SK-N-SH (cell line): ENCODE results near the gene CASP5. TPM values are rescaled to one million over a fixed set of nuclear protein-coding genes. Genes with fewer than 3 reads are reported as not detected.

Source experiments
- CTCF ChIA-PET: fragments of 300-600, 350-600 bp; formaldehyde crosslinking; extraction: SDS; loops from one replicate; lab custom pipeline; 2021; lab: Yijun Ruan, JAX
- POLR2A ChIA-PET: fragments of 350-600 bp; sonication (Branson Sonifier 250); formaldehyde crosslinking; extraction: SDS; loops from one replicate; lab custom pipeline; 2020; ENCODE audit warnings: antibody characterized with exemption, inconsistent platforms; lab: Yijun Ruan, JAX
- DNase-seq: peaks from one replicate; pipeline ENCODE4 v3.0.0; 2012
- H2AFZ ChIP-seq: fragments of 200-600 bp; sonication (generic); 2 replicates; pipeline ENCODE4 v1.8.1; 2016; ENCODE audit warnings: antibody characterized with exemption, mild to moderate bottlenecking, low read depth
- H3F3A ChIP-seq: fragments of 200-600 bp; sonication (generic); replicated peaks from 2 replicates; pipeline ENCODE3; 2016; ENCODE audit warnings: antibody characterized with exemption, mild to moderate bottlenecking; ENCODE audit not compliant: insufficient read depth
- H3K27ac ChIP-seq, 2 experiments: fragments of 200-500 bp in 1 of 2; fragments of 200-600 bp in 1 of 2; sonication (Bioruptor generic) in 1 of 2; sonication (generic), shearing (Covaris generic) in 1 of 2; 2 replicates each; pipeline versions ENCODE4 v1.5.1 to v1.6.1; 2014 to 2016; ENCODE audit warnings: low read depth in 2 of 2, inconsistent platforms in 1 of 2, low read length in 1 of 2, mild to moderate bottlenecking in 1 of 2, mixed read lengths in 1 of 2
- H3K27me3 ChIP-seq: fragments of 200-600 bp; sonication (generic), shearing (Covaris generic); 2 replicates; pipeline ENCODE4 v1.6.1; 2016; ENCODE audit warnings: mixed run types; ENCODE audit not compliant: insufficient read depth
- H3K36me3 ChIP-seq, 2 experiments: fragments of 200-500 bp in 1 of 2; fragments of 200-600 bp in 1 of 2; sonication (Bioruptor generic) in 1 of 2; sonication (generic) in 1 of 2; replicated peaks in 1 of 2; 2 replicates each; pipeline versions ENCODE3 to v1.5.1; 2014 to 2016; ENCODE audit warnings: low read length in 1 of 2, mild to moderate bottlenecking in 1 of 2; ENCODE audit not compliant: insufficient read depth in 2 of 2, control insufficient read depth in 1 of 2
- H3K4me1 ChIP-seq, 2 experiments: fragments of 200-500 bp in 1 of 2; fragments of 200-600 bp in 1 of 2; sonication (Bioruptor generic) in 1 of 2; sonication (generic), shearing (Covaris generic) in 1 of 2; 2 replicates each; pipeline versions ENCODE4 v1.5.1 to v1.6.1; 2014 to 2016; ENCODE audit warnings: low read depth in 1 of 2, low read length in 1 of 2, mixed run types in 1 of 2; ENCODE audit not compliant: insufficient read depth in 2 of 2, control insufficient read depth in 1 of 2
- H3K4me2 ChIP-seq: fragments of 200-600 bp; sonication (generic), shearing (Covaris generic); 2 replicates; pipeline ENCODE4 v1.6.1; 2017; ENCODE audit warnings: mixed run types
- H3K4me3 ChIP-seq, 2 experiments: fragments of 200-500 bp in 1 of 2; fragments of 200-600 bp in 1 of 2; sonication (Bioruptor generic) in 1 of 2; sonication (generic), shearing (Covaris generic) in 1 of 2; 2 replicates each; pipeline versions ENCODE4 v1.5.1 to v1.8.1; 2014 to 2016; ENCODE audit warnings: low read depth in 2 of 2, inconsistent platforms in 1 of 2, low read length in 1 of 2, mild to moderate bottlenecking in 1 of 2, mixed read lengths in 1 of 2, moderate library complexity in 1 of 2
- H3K79me2 ChIP-seq: fragments of 200-600 bp; sonication (generic); 2 replicates; pipeline ENCODE4 v1.8.1; 2017; ENCODE audit warnings: mild to moderate bottlenecking; ENCODE audit not compliant: insufficient read depth
- H3K9ac ChIP-seq: fragments of 200-600 bp; sonication (generic); 2 replicates; pipeline ENCODE4 v1.6.1; 2017; ENCODE audit warnings: mixed run types
- H3K9me2 ChIP-seq: fragments of 200-600 bp; sonication (generic); 2 replicates; pipeline ENCODE4 v1.6.1; 2017; ENCODE audit warnings: mixed run types
- H3K9me3 ChIP-seq: fragments of 200-600 bp; sonication (generic); 2 replicates; pipeline ENCODE4 v1.6.1; 2017; ENCODE audit warnings: mixed run types, mild to moderate bottlenecking, moderate library complexity
- H4K20me1 ChIP-seq: fragments of 200-600 bp; sonication (generic); 2 replicates; pipeline ENCODE4 v1.6.1; 2017; ENCODE audit warnings: mild to moderate bottlenecking, mixed run types; ENCODE audit not compliant: insufficient read depth
- CHD2 ChIP-seq: fragments of 150-350 bp; IDR thresholded peaks from 2 replicates; pipeline ENCODE4 v1.6.1; 2018; ENCODE audit warnings: low read length; ENCODE audit not compliant: partially characterized antibody
- CTCF ChIP-seq: fragments of 200-600 bp; sonication (generic); IDR thresholded peaks from 2 replicates; pipeline ENCODE4 v1.6.1; 2017; ENCODE audit warnings: antibody characterized with exemption, mild to moderate bottlenecking, moderate library complexity
- ELF1 ChIP-seq: IDR thresholded peaks from 2 replicates; pipeline ENCODE4 v1.4.0; 2012
- FOSL2 ChIP-seq: IDR thresholded peaks from 2 replicates; pipeline ENCODE4 v1.4.0; 2012; ENCODE audit warnings: low read depth, mild to moderate bottlenecking, moderate library complexity, borderline replicate concordance
- GATA2 ChIP-seq: sonication (generic); formaldehyde crosslinking; IDR thresholded peaks from 2 replicates; pipeline ENCODE4 v1.5.0; 2020; ENCODE audit warnings: mild to moderate bottlenecking, missing genetic modification reagents
- MAX ChIP-seq: IDR thresholded peaks from 2 replicates; pipeline ENCODE4 v1.4.0; 2012; ENCODE audit warnings: low read depth
- MEF2A ChIP-seq: IDR thresholded peaks from 2 replicates; pipeline ENCODE4 v1.4.0; 2012; ENCODE audit warnings: low read depth, borderline replicate concordance
- MXI1 ChIP-seq: IDR thresholded peaks from 2 replicates; pipeline ENCODE4 v1.6.1; 2012; ENCODE audit warnings: mild to moderate bottlenecking, low read depth, low read length, improper control_type of control experiment
- NRF1 ChIP-seq: IDR thresholded peaks from 2 replicates; pipeline ENCODE4 v1.6.1; 2012; ENCODE audit warnings: low read depth, mild to moderate bottlenecking, low read length
- PBX3 ChIP-seq: IDR thresholded peaks from 2 replicates; pipeline ENCODE4; 2012
- POLR2AphosphoS5 ChIP-seq: IDR thresholded peaks from 2 replicates; pipeline ENCODE4 v1.6.1; 2012; ENCODE audit warnings: low read depth, low read length
- REST ChIP-seq: IDR thresholded peaks from 2 replicates; pipeline ENCODE4 v1.6.1; 2012; ENCODE audit warnings: mild to moderate bottlenecking, low read depth, low read length, moderate library complexity
- SIN3A ChIP-seq: IDR thresholded peaks from 2 replicates; pipeline ENCODE4 v1.6.1; 2012; ENCODE audit warnings: low read depth, mild to moderate bottlenecking, low read length, moderate library complexity, borderline replicate concordance
- SMC3 ChIP-seq: IDR thresholded peaks from 2 replicates; pipeline ENCODE4 v1.6.1; 2012; ENCODE audit warnings: low read depth, low read length, improper control_type of control experiment
- TCF12 ChIP-seq: IDR thresholded peaks from 2 replicates; pipeline ENCODE4 v1.4.0; 2012
- TEAD4 ChIP-seq: IDR thresholded peaks from 2 replicates; pipeline ENCODE4 v1.4.0; 2012; ENCODE audit warnings: mild to moderate bottlenecking, borderline replicate concordance; ENCODE audit not compliant: insufficient read depth
- USF2 ChIP-seq: fragments of 150-350 bp; IDR thresholded peaks from 2 replicates; pipeline ENCODE4 v1.6.1; 2017; ENCODE audit warnings: antibody characterized with exemption, low read length, low read depth, borderline replicate concordance
- YY1 ChIP-seq: IDR thresholded peaks from 2 replicates; pipeline ENCODE4 v1.4.0; 2012; ENCODE audit warnings: low read depth, mild to moderate bottlenecking
- WGBS: methylation state at CpG from one replicate; pipeline ENCODE4 v1.1.6; 2017; ENCODE audit warnings: low lambda C conversion rate; 5-methylcytosine and 5-hydroxymethylcytosine counted together
- polyA plus RNA-seq, 3 experiments: library from polyadenylated mRNA; depleted of rRNA; stranded (reverse); fragments of >200 nt; gene quantifications; 2 replicates each; pipeline ENCODE4 v1.2.3, GENCODE V29; 2012

Gene CASP5
- polyA plus RNA-seq, 1 of the 3 experiments (the other 2 are of a cell fraction) = not detected

GRCh38 chr11:105004021-105004420, 18.9 kb downstream of the CASP5 start:
- Histone ChIP-seq H3K36me3 (no peaks in the 10 kb centered on the region), H3F3A (no peaks in the 10 kb centered on the region), H3K79me2 (no peaks in the 10 kb centered on the region), H3K4me1 (peaks cover 0 to 5% of the 10 kb centered on the region in 2 experiments; a peak in 2 of 4 replicates), H3K27me3 (no peaks in the 10 kb centered on the region), H3K27ac (no peak overlapping the region), H4K20me1 (no peaks in the 10 kb centered on the region), H2AFZ (no peak overlapping the region), H3K9ac (no peak overlapping the region), H3K4me2 (no peak overlapping the region), H3K4me3 (no peak overlapping the region), H3K9me2 (no peaks in the 10 kb centered on the region), H3K9me3 (no peaks in the 10 kb centered on the region)
- CTCF ChIA-PET = no interaction called here
- no peak for DNase-seq
- POLR2A ChIA-PET = no interaction called here
- no peak for TF ChIP-seq FOSL2
- TF ChIP-seq ELF1 = no peak
- TF ChIP-seq MEF2A = no peak
- no peak for TF ChIP-seq CHD2
- TF ChIP-seq GATA2 (CRISPR knock-in tag) = no peak
- no peak for TF ChIP-seq MAX
- TF ChIP-seq PBX3 = no peak
- TF ChIP-seq MXI1 = no peak
- TF ChIP-seq POLR2AphosphoS5 = no peak
- WGBS = 78% methylated on average over 3 of the region's 3 CpGs

GRCh38 chr11:105003151-105003550, 19.8 kb downstream of the CASP5 start:
- no peak for DNase-seq
- TF ChIP-seq CTCF (no peak), USF2 (no peak), SIN3A (no peak), ELF1 (no peak), TEAD4 (no peak), TCF12 (no peak), REST (no peak), SMC3 (no peak), YY1 (no peak), POLR2AphosphoS5 (no peak), NRF1 (no peak), PBX3 (no peak), FOSL2 (no peak)
- WGBS = 46% methylated on average over 2 of the region's 2 CpGs

More at GRCh38 chr11:105003151-105003550, 19.8 kb downstream of the CASP5 start:
- Histone ChIP-seq H3K4me2 (no peak overlapping the region), H3K27ac (no peak overlapping the region), H3K4me3 (no peak overlapping the region), H3K36me3 (no peaks in the 10 kb centered on the region), H3K9me2 (no peaks in the 10 kb centered on the region), H3K4me1 (peaks cover 0 to 5% of the 10 kb centered on the region in 2 experiments; a peak in 2 of 4 replicates), H4K20me1 (no peaks in the 10 kb centered on the region), H3K9me3 (no peaks in the 10 kb centered on the region), H3K79me2 (no peaks in the 10 kb centered on the region), H3K27me3 (no peaks in the 10 kb centered on the region), H2AFZ (no peak overlapping the region), H3K9ac (no peak overlapping the region), H3F3A (no peaks in the 10 kb centered on the region)
- CTCF ChIA-PET = no interaction called here
- POLR2A ChIA-PET = no interaction called here
